ENCODE measurements around the gene MSANTD2. TPM values are rescaled to one million over a fixed set of nuclear protein-coding genes. Genes with fewer than 3 reads are reported as not detected.

Gene MSANTD2
- 9.3 and 15.0 TPM in 2 replicates for total RNA-seq (2014; rRNA removed; shearing (Covaris generic))

GRCh38 chr11:124800226-124800929, at the start of gene MSANTD2:
Gene MSANTD2, minus strand, starts transcription at chr11:124800406. Its CDS starts 26 bp downstream, at chr11:124800380.
- DNase-seq (ENCODE audit: low read depth): peak; percentile 83

GRCh38 chr11:124846070-124846673, 46.0 kb upstream of the MSANTD2 start:
- no peak for DNase-seq (ENCODE audit: low read depth)

GRCh38 chr11:124844664-124845079, 44.5 kb upstream of the MSANTD2 start:
- DNase-seq (ENCODE audit: low read depth): no peak

GRCh38 chr11:124843616-124843910, 43.4 kb upstream of the MSANTD2 start:
- DNase-seq (ENCODE audit: low read depth): no peak

- DNase-seq (ENCODE audit: low read depth): no peak
Measured at GRCh38 chr11:124842305-124842704, 42.1 kb upstream of the MSANTD2 start.

- DNase-seq (ENCODE audit: low read depth): no peak
Measured at GRCh38 chr11:124841840-124842239, 41.6 kb upstream of the MSANTD2 start.

- DNase-seq (ENCODE audit: low read depth): no peak
Measured at GRCh38 chr11:124841201-124841600, 41.0 kb upstream of the MSANTD2 start.

- no peak for DNase-seq (ENCODE audit: low read depth)
Measured at GRCh38 chr11:124840666-124841065, 40.5 kb upstream of the MSANTD2 start.

GRCh38 chr11:124839972-124840621, 39.9 kb upstream of the MSANTD2 start:
- no peak for DNase-seq (ENCODE audit: low read depth)

- no peak for DNase-seq (ENCODE audit: low read depth)
Measured at GRCh38 chr11:124839128-124839971, 39.1 kb upstream of the MSANTD2 start.

- no peak for DNase-seq (ENCODE audit: low read depth)
Measured at GRCh38 chr11:124838805-124839127, 38.6 kb upstream of the MSANTD2 start.

GRCh38 chr11:124837491-124837856, 37.3 kb upstream of the MSANTD2 start:
- DNase-seq (ENCODE audit: low read depth): peak; percentile 85

GRCh38 chr11:124835918-124836317, 35.7 kb upstream of the MSANTD2 start:
- DNase-seq (ENCODE audit: low read depth): no peak

- DNase-seq (ENCODE audit: low read depth): no peak
Measured at GRCh38 chr11:124834526-124835180, 34.4 kb upstream of the MSANTD2 start.

- DNase-seq (ENCODE audit: low read depth): no peak
Measured at GRCh38 chr11:124832571-124832970, 32.4 kb upstream of the MSANTD2 start.

GRCh38 chr11:124831897-124832296, 31.7 kb upstream of the MSANTD2 start:
- no peak for DNase-seq (ENCODE audit: low read depth)

- no peak for DNase-seq (ENCODE audit: low read depth)
Measured at GRCh38 chr11:124830749-124831148, 30.5 kb upstream of the MSANTD2 start.

- DNase-seq (ENCODE audit: low read depth): peak; percentile 59
Measured at GRCh38 chr11:124829986-124830385, 29.8 kb upstream of the MSANTD2 start.

- DNase-seq (ENCODE audit: low read depth): no peak
Measured at GRCh38 chr11:124825876-124826275, 25.7 kb upstream of the MSANTD2 start.

GRCh38 chr11:124823512-124824376, 23.5 kb upstream of the MSANTD2 start:
- DNase-seq (ENCODE audit: low read depth): no peak

Measured in RPMI7951 (cell line).